GM23338 (cell line): ENCODE measurements around the gene TLX3. TPM values are rescaled to one million over a fixed set of nuclear protein-coding genes. Genes with fewer than 3 reads are reported as not detected.

ENCODE experiments used
- ATAC-seq: fragments of 200-7000 bp; cut with Tn5 transposase; 3 replicates; pipeline ENCODE4 v1.9.1; 2020
- DNase-seq: peaks from one replicate; pipeline ENCODE4 v3.0.0-alpha.2; 2015; ENCODE audit warnings: low spot score
- H2AFZ ChIP-seq: fragments of 200-600 bp; sonication (generic); 2 replicates; pipeline ENCODE4 v1.8.0; 2016; ENCODE audit warnings: antibody characterized with exemption, mild to moderate bottlenecking, moderate library complexity
- H3F3A ChIP-seq: fragments of 200-600 bp; sonication (generic); replicated peaks from 2 replicates; pipeline ENCODE4 v1.8.0; 2017; ENCODE audit warnings: antibody characterized with exemption, mixed run types, low read depth
- H3K27ac ChIP-seq: fragments of 200-600 bp; sonication (generic); 2 replicates; pipeline ENCODE4 v1.6.1; 2016; ENCODE audit warnings: low read depth
- H3K27me3 ChIP-seq: fragments of 200-600 bp; sonication (generic); 2 replicates; pipeline ENCODE4 v1.8.0; 2016; ENCODE audit warnings: mild to moderate bottlenecking, mixed run types, moderate library complexity; ENCODE audit not compliant: insufficient read depth
- H3K36me3 ChIP-seq: fragments of 200-600 bp; sonication (generic); 2 replicates; pipeline ENCODE4 v1.8.0; 2016; ENCODE audit warnings: mild to moderate bottlenecking; ENCODE audit not compliant: insufficient read depth
- H3K4me1 ChIP-seq: fragments of 200-600 bp; sonication (generic); 2 replicates; pipeline ENCODE4 v1.8.0; 2016; ENCODE audit warnings: mild to moderate bottlenecking, moderate library complexity; ENCODE audit not compliant: insufficient read depth
- H3K4me2 ChIP-seq: fragments of 200-600 bp; sonication (generic); 2 replicates; pipeline ENCODE4 v1.7.1; 2017; ENCODE audit warnings: mixed run types
- H3K4me3 ChIP-seq: fragments of 200-600 bp; sonication (generic); 2 replicates; pipeline ENCODE4 v1.6.1; 2016; ENCODE audit warnings: mixed run types
- H3K79me2 ChIP-seq: fragments of 200-600 bp; sonication (generic); replicated peaks from 2 replicates; pipeline ENCODE4 v1.8.0; 2017; ENCODE audit warnings: mild to moderate bottlenecking; ENCODE audit not compliant: insufficient read depth
- H3K9me2 ChIP-seq: fragments of 200-600 bp; sonication (generic); 2 replicates; pipeline ENCODE4 v1.8.0; 2017; ENCODE audit not compliant: insufficient read depth
- H4K20me1 ChIP-seq: fragments of 200-600 bp; sonication (generic); replicated peaks from 2 replicates; pipeline ENCODE4 v1.8.0; 2017; ENCODE audit warnings: mild to moderate bottlenecking; ENCODE audit not compliant: insufficient read depth
- H3K27ac Mint-ChIP-seq: 2 replicates; pipeline ENCODE4 v1.8.0; 2020; ENCODE audit warnings: inconsistent platforms, mild to moderate bottlenecking, moderate library complexity, mixed read lengths
- H3K27me3 Mint-ChIP-seq: 3 replicates; pipeline ENCODE4 v1.8.0; 2022; ENCODE audit warnings: low read depth, mild to moderate bottlenecking, moderate library complexity, mixed read lengths, inconsistent platforms; ENCODE audit not compliant: insufficient read depth, poor library complexity
- H3K36me3 Mint-ChIP-seq: 3 replicates; pipeline ENCODE4 v1.8.0; 2021; ENCODE audit warnings: low read depth, mild to moderate bottlenecking, inconsistent platforms, moderate library complexity, mixed read lengths
- H3K4me1 Mint-ChIP-seq: 3 replicates; pipeline ENCODE4 v1.8.0; 2020; ENCODE audit warnings: mild to moderate bottlenecking, inconsistent platforms, mixed read lengths
- H3K4me3 Mint-ChIP-seq: 3 replicates; pipeline ENCODE4 v1.8.0; 2021; ENCODE audit warnings: moderate library complexity, mild to moderate bottlenecking, inconsistent platforms, mixed read lengths
- H3K9me3 Mint-ChIP-seq: 3 replicates; pipeline ENCODE4 v1.8.0; 2020; ENCODE audit warnings: moderate library complexity, mild to moderate bottlenecking, inconsistent platforms, mixed read lengths
- CREB1 ChIP-seq: fragments of 250-450 bp; sonication (Bioruptor Pico); IDR thresholded peaks from 2 replicates; pipeline ENCODE4 v1.5.0; 2020; ENCODE audit warnings: low read depth, mild to moderate bottlenecking, moderate library complexity
- CTCF ChIP-seq, 2 experiments: fragments of 200-600 bp in 1 of 2; sonication (generic) in 1 of 2; conservative IDR thresholded peaks; 2 replicates each; pipeline versions ENCODE4 v1.5.1 to v1.6.1; 2016 to 2017; ENCODE audit warnings: antibody characterized with exemption in 2 of 2, low read depth in 2 of 2, mild to moderate bottlenecking in 2 of 2, moderate library complexity in 1 of 2
- EZH2 ChIP-seq: fragments of 200-600 bp; sonication (generic); IDR thresholded peaks from one replicate; pipeline ENCODE4 v1.8.0; 2017; ENCODE audit warnings: antibody characterized with exemption, mild to moderate bottlenecking, low read depth; ENCODE audit not compliant: unreplicated experiment
- EZH2phosphoT487 ChIP-seq: fragments of 200-600 bp; sonication (generic); IDR thresholded peaks from one replicate; pipeline ENCODE4 v1.8.1; 2018; ENCODE audit warnings: antibody characterized with exemption; ENCODE audit not compliant: unreplicated experiment
- JUNB ChIP-seq: IDR thresholded peaks from one replicate; pipeline ENCODE4 v1.6.1; 2016; ENCODE audit warnings: antibody characterized with exemption; ENCODE audit not compliant: unreplicated experiment
- NANOG ChIP-seq: IDR thresholded peaks from 2 replicates; pipeline ENCODE4 v1.6.1; 2016; ENCODE audit warnings: antibody characterized with exemption, borderline replicate concordance
- POLR2AphosphoS5 ChIP-seq: IDR thresholded peaks from 2 replicates; pipeline ENCODE4 v1.6.1; 2016; ENCODE audit warnings: antibody characterized with exemption, low read depth
- REST ChIP-seq: IDR thresholded peaks from one replicate; pipeline ENCODE4 v1.6.1; 2018; ENCODE audit warnings: antibody characterized with exemption; ENCODE audit not compliant: unreplicated experiment
- STAT1 ChIP-seq: IDR thresholded peaks from one replicate; pipeline ENCODE4 v1.6.1; 2016; ENCODE audit warnings: antibody characterized with exemption; ENCODE audit not compliant: unreplicated experiment
- ZNF114 ChIP-seq: fragments of 250-450 bp; sonication (Bioruptor Pico); IDR thresholded peaks from 2 replicates; pipeline ENCODE4 v1.5.0; 2020; ENCODE audit warnings: mild to moderate bottlenecking, moderate library complexity
- ZNF331 ChIP-seq: fragments of 250-450 bp; sonication (Bioruptor Pico); IDR thresholded peaks from 2 replicates; pipeline ENCODE4 v1.5.0; 2020; ENCODE audit warnings: low read depth, mild to moderate bottlenecking, moderate library complexity
- polyA plus RNA-seq: library from polyadenylated mRNA; unstranded; fragments of >200 nt; fragmentation: Nextera tagmentation; extraction: Ambion mirVana; gene quantifications from 2 replicates; pipeline ENCODE4 v1.2.1, GENCODE V29; 2016
- total RNA-seq: library from RNA; depleted of rRNA; stranded (reverse); fragments of >200 nt; shearing (Covaris generic); gene quantifications from 2 replicates; pipeline ENCODE4 v1.2.3, GENCODE V29; 2014
- TF ChIP-seq, protein P1 (sequence below): fragments of 250-450 bp; sonication (Bioruptor Pico); IDR thresholded peaks from 2 replicates; pipeline ENCODE4 v1.5.0; 2020; ENCODE audit warnings: mild to moderate bottlenecking, moderate library complexity
- TF ChIP-seq, protein P2 (sequence below): IDR thresholded peaks from 2 replicates; pipeline ENCODE4 v1.6.1; 2016; ENCODE audit warnings: antibody characterized with exemption

The TLX3 gene
- total and polyA plus RNA-seq, 2 experiments from 2014 or later: 0.83 TPM; not detected in 1

- H2AFZ ChIP-seq: no peak overlapping the region
- H4K20me1 ChIP-seq: no peaks in the 10 kb centered on the region
- no peak for TF ChIP-seq CREB1
- no peak for TF ChIP-seq STAT1
- no peak for TF ChIP-seq REST
- TF ChIP-seq, protein P1, sequence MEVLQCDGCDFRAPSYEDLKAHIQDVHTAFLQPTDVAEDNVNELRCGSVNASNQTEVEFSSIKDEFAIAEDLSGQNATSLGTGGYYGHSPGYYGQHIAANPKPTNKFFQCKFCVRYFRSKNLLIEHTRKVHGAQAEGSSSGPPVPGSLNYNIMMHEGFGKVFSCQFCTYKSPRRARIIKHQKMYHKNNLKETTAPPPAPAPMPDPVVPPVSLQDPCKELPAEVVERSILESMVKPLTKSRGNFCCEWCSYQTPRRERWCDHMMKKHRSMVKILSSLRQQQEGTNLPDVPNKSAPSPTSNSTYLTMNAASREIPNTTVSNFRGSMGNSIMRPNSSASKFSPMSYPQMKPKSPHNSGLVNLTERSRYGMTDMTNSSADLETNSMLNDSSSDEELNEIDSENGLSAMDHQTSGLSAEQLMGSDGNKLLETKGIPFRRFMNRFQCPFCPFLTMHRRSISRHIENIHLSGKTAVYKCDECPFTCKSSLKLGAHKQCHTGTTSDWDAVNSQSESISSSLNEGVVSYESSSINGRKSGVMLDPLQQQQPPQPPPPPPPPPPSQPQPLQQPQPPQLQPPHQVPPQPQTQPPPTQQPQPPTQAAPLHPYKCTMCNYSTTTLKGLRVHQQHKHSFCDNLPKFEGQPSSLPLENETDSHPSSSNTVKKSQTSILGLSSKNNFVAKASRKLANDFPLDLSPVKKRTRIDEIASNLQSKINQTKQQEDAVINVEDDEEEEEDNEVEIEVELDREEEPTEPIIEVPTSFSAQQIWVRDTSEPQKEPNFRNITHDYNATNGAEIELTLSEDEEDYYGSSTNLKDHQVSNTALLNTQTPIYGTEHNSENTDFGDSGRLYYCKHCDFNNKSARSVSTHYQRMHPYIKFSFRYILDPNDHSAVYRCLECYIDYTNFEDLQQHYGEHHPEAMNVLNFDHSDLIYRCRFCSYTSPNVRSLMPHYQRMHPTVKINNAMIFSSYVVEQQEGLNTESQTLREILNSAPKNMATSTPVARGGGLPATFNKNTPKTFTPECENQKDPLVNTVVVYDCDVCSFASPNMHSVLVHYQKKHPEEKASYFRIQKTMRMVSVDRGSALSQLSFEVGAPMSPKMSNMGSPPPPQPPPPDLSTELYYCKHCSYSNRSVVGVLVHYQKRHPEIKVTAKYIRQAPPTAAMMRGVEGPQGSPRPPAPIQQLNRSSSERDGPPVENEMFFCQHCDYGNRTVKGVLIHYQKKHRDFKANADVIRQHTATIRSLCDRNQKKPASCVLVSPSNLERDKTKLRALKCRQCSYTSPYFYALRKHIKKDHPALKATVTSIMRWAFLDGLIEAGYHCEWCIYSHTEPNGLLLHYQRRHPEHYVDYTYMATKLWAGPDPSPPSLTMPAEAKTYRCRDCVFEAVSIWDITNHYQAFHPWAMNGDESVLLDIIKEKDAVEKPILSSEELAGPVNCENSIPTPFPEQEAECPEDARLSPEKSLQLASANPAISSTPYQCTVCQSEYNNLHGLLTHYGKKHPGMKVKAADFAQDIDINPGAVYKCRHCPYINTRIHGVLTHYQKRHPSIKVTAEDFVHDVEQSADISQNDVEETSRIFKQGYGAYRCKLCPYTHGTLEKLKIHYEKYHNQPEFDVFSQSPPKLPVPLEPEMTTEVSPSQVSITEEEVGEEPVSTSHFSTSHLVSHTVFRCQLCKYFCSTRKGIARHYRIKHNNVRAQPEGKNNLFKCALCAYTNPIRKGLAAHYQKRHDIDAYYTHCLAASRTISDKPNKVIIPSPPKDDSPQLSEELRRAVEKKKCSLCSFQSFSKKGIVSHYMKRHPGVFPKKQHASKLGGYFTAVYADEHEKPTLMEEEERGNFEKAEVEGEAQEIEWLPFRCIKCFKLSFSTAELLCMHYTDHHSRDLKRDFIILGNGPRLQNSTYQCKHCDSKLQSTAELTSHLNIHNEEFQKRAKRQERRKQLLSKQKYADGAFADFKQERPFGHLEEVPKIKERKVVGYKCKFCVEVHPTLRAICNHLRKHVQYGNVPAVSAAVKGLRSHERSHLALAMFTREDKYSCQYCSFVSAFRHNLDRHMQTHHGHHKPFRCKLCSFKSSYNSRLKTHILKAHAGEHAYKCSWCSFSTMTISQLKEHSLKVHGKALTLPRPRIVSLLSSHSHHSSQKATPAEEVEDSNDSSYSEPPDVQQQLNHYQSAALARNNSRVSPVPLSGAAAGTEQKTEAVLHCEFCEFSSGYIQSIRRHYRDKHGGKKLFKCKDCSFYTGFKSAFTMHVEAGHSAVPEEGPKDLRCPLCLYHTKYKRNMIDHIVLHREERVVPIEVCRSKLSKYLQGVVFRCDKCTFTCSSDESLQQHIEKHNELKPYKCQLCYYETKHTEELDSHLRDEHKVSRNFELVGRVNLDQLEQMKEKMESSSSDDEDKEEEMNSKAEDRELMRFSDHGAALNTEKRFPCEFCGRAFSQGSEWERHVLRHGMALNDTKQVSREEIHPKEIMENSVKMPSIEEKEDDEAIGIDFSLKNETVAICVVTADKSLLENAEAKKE (CRISPR knock-in tag): no peak
- no peak for TF ChIP-seq POLR2AphosphoS5
- no peak for TF ChIP-seq EZH2
- no peak for TF ChIP-seq CTCF (conservative IDR thresholded peaks at IDR 0.05; ENCODE audit: low read depth in 2 of 2)
- no peak for TF ChIP-seq ZNF114 (CRISPR knock-in tag)
- no peak for TF ChIP-seq JUNB
- TF ChIP-seq, protein P2, sequence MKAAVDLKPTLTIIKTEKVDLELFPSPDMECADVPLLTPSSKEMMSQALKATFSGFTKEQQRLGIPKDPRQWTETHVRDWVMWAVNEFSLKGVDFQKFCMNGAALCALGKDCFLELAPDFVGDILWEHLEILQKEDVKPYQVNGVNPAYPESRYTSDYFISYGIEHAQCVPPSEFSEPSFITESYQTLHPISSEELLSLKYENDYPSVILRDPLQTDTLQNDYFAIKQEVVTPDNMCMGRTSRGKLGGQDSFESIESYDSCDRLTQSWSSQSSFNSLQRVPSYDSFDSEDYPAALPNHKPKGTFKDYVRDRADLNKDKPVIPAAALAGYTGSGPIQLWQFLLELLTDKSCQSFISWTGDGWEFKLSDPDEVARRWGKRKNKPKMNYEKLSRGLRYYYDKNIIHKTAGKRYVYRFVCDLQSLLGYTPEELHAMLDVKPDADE: no peak
- TF ChIP-seq NANOG: no peak
- TF ChIP-seq ZNF331 (CRISPR knock-in tag): no peak
- no peak for TF ChIP-seq EZH2phosphoT487
- no peaks in the 10 kb centered on the region for H3K4me1 ChIP-seq
- Mint-ChIP-seq H3K27me3 (no peaks in the 10 kb centered on the region), H3K4me1 (no peaks in the 10 kb centered on the region), H3K27ac (no peak overlapping the region), H3K36me3 (no peaks in the 10 kb centered on the region), H3K9me3 (no peaks in the 10 kb centered on the region), H3K4me3 (no peak overlapping the region)
- DNase-seq: no peak
- ATAC-seq: no peak
- no peaks in the 10 kb centered on the region for H3K36me3 ChIP-seq
- no peaks in the 10 kb centered on the region for H3K79me2 ChIP-seq
- no peaks in the 10 kb centered on the region for H3K9me2 ChIP-seq
- H3K4me3 ChIP-seq: no peak overlapping the region
- H3K27me3 ChIP-seq: no peaks in the 10 kb centered on the region
- H3K4me2 ChIP-seq: no peak overlapping the region
- no peaks in the 10 kb centered on the region for H3F3A ChIP-seq
- H3K27ac ChIP-seq: no peak overlapping the region
Measured at GRCh38 chr5:171283753-171284152, 25.3 kb upstream of the TLX3 start.
